ENCODE measurements around the gene SLC7A14.

GRCh38 chr3:170599091-170599490 lies 13.2 kb upstream of the SLC7A14 start:
- no peak for TF ChIP-seq CTCF (IDR thresholded peaks at IDR 0.05; ENCODE audit: extremely low read depth in 1 of 2, insufficient read depth in 1 of 2, low read depth in 1 of 2, low read length in 2 of 2)
- no peak for TF ChIP-seq POLR2AphosphoS5 (IDR thresholded peaks at IDR 0.05; ENCODE audit: insufficient read depth, low read depth, low read length)
- no peak for TF ChIP-seq EZH2 (IDR thresholded peaks at IDR 0.05; ENCODE audit: borderline replicate concordance, low read depth, low read length, severe bottlenecking)
- TF ChIP-seq JUN (IDR thresholded peaks at IDR 0.05; ENCODE audit: borderline replicate concordance, insufficient read depth, insufficient read length, low read depth): no peak
- TF ChIP-seq MAX (IDR thresholded peaks at IDR 0.05; ENCODE audit: insufficient read depth, insufficient read length): no peak
- no peak for TF ChIP-seq POLR2A (IDR thresholded peaks at IDR 0.05; ENCODE audit: low read depth, low read length)
- no peak for TF ChIP-seq MYC (IDR thresholded peaks at IDR 0.05; ENCODE audit: low read depth, low read length)
- no peak for TF ChIP-seq FOS (IDR thresholded peaks at IDR 0.05; ENCODE audit: borderline replicate concordance, insufficient read depth, low read length)
